IgD-negative memory B cell (primary cell): ENCODE results near the gene ZC3H7B. TPM values are rescaled to one million over a fixed set of nuclear protein-coding genes. Genes with fewer than 3 reads are reported as not detected.
"Not testable (repeated sequence)": the region's sequence is repeated elsewhere in the genome, so short reads cannot be mapped to it uniquely, and the experiment has no call there.

Experiments
- H3K27ac Mint-ChIP-seq, 3 donors: one replicate each; pipeline ENCODE4 v1.8.0; 2020 to 2022; ENCODE audit warnings: mild to moderate bottlenecking in 3 of 3, mixed read lengths in 3 of 3, moderate library complexity in 1 of 3
- H3K27me3 Mint-ChIP-seq: one replicate; pipeline ENCODE4 v1.8.0; 2021; ENCODE audit warnings: mixed read lengths
- H3K36me3 Mint-ChIP-seq: one replicate; pipeline ENCODE4 v1.8.0; 2020; ENCODE audit warnings: mild to moderate bottlenecking, mixed read lengths
- H3K4me1 Mint-ChIP-seq, 3 donors: one replicate each; pipeline ENCODE4 v1.8.0; 2020 to 2022; ENCODE audit warnings: mixed read lengths in 3 of 3, mild to moderate bottlenecking in 1 of 3
- H3K4me3 Mint-ChIP-seq, 4 donors: one replicate each; pipeline ENCODE4 v1.8.0; 2020 to 2022; ENCODE audit warnings: mild to moderate bottlenecking in 4 of 4, mixed read lengths in 4 of 4, moderate library complexity in 3 of 4
- H3K9me3 Mint-ChIP-seq, 3 donors: one replicate each; pipeline ENCODE4 v1.8.0; 2020 to 2021; ENCODE audit warnings: mixed read lengths in 3 of 3, mild to moderate bottlenecking in 1 of 3
- polyA plus RNA-seq: library from polyadenylated mRNA; unstranded; fragments of 300-500 nt; fragmentation: Illumina TruSeq; gene quantifications from one replicate; pipeline ENCODE4 v1.2.3, GENCODE V29; 2021

Gene ZC3H7B
- polyA plus RNA-seq, 1 donor from 2014 or later: 1.4 TPM

- Mint-ChIP-seq H3K4me1 (peaks cover 0 to 2% (median 0%) of the 10 kb centered on the region in 3 donors), H3K27ac (no peak overlapping the region), H3K4me3 (no peak overlapping the region), H3K27me3 (no peaks in the 10 kb centered on the region), H3K36me3 (peaks cover 3% of the 10 kb centered on the region), H3K9me3 (no peaks in the 10 kb centered on the region)
Measured at GRCh38 chr22:41274856-41275255, 26.5 kb upstream of the ZC3H7B start.

- H3K4me1 Mint-ChIP-seq: peaks cover 4 to 8% (median 6%) of the 10 kb centered on the region in 3 donors
- no peaks in the 10 kb centered on the region for H3K9me3 Mint-ChIP-seq
- H3K27ac Mint-ChIP-seq: no peak overlapping the region
- peaks cover 5% of the 10 kb centered on the region for H3K36me3 Mint-ChIP-seq
- H3K4me3 Mint-ChIP-seq: peak overlapping the region in 1 of 4 donors; percentile 32
- no peaks in the 10 kb centered on the region for H3K27me3 Mint-ChIP-seq
Measured at GRCh38 chr22:41280065-41280464, 21.3 kb upstream of the ZC3H7B start.

DNA sequence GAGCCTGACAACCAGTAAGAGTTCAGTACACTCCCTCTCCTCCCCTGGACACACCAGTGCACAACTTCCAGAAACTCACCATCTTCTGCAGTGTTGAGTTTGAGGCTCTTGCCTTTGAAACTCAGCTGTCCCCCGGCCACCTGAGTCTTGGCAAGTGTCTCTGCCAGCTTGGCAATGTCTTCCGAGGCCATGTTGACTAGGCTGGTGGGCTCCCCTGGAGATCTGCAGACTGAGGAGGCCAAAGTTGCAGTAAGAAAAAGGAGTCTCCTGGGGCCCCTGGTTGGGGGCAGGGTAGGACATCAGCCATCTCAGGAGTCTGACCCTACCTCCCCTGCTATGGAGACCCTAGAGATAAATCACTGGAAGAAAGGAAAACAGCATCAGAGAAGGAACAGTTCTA lies 20.5 kb upstream of the ZC3H7B start:
- peaks cover 7 to 10% (median 9%) of the 10 kb centered on the region in 3 donors for H3K4me1 Mint-ChIP-seq
- no peak overlapping the region for H3K27ac Mint-ChIP-seq
- peak overlapping the region in 1 of 4 donors; percentile 32 for H3K4me3 Mint-ChIP-seq
- H3K27me3 Mint-ChIP-seq: no peaks in the 10 kb centered on the region
- no peaks in the 10 kb centered on the region for H3K9me3 Mint-ChIP-seq
- peaks cover 5% of the 10 kb centered on the region for H3K36me3 Mint-ChIP-seq

GRCh38 chr22:41284465-41284864 lies 16.9 kb upstream of the ZC3H7B start:
- H3K27me3 Mint-ChIP-seq: no peaks in the 10 kb centered on the region
- peak overlapping the region in 1 of 3 donors; percentile 96 for H3K27ac Mint-ChIP-seq
- peaks cover 2% of the 10 kb centered on the region for H3K36me3 Mint-ChIP-seq
- H3K4me1 Mint-ChIP-seq: peaks cover 12 to 16% (median 15%) of the 10 kb centered on the region in 3 donors
- H3K9me3 Mint-ChIP-seq: no peaks in the 10 kb centered on the region
- H3K4me3 Mint-ChIP-seq: peak overlapping the region in 3 of 4 donors; percentile 27 to 95 (median 33)

DNA sequence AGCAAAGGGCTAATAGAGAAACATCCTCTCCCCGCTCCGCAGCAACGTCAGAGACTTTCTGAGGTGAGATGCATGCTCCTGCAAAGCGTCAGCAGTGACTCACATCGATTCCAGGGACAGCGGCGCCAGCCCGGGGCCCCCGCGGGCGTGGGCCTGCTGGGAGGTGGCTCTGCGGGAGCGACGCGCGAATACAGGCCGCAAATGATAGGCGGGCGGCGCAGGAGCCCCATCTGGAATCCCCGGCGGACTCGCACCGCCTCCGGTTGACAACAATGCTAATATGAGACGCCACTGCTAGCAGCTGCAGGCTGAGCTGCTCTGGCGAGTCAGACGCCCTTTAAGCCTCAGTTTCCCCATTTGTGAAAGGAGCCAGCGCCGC lies 15.9 kb upstream of the ZC3H7B start:
- Mint-ChIP-seq H3K27ac (peak overlapping the region; percentile 94 to 100 (median 96)), H3K4me3 (peak overlapping the region; percentile 95 to 99 (median 96)), H3K36me3 (peaks cover 2% of the 10 kb centered on the region), H3K4me1 (peaks cover 12 to 16% (median 15%) of the 10 kb centered on the region in 3 donors), H3K9me3 (no peaks in the 10 kb centered on the region), H3K27me3 (no peaks in the 10 kb centered on the region)

DNA sequence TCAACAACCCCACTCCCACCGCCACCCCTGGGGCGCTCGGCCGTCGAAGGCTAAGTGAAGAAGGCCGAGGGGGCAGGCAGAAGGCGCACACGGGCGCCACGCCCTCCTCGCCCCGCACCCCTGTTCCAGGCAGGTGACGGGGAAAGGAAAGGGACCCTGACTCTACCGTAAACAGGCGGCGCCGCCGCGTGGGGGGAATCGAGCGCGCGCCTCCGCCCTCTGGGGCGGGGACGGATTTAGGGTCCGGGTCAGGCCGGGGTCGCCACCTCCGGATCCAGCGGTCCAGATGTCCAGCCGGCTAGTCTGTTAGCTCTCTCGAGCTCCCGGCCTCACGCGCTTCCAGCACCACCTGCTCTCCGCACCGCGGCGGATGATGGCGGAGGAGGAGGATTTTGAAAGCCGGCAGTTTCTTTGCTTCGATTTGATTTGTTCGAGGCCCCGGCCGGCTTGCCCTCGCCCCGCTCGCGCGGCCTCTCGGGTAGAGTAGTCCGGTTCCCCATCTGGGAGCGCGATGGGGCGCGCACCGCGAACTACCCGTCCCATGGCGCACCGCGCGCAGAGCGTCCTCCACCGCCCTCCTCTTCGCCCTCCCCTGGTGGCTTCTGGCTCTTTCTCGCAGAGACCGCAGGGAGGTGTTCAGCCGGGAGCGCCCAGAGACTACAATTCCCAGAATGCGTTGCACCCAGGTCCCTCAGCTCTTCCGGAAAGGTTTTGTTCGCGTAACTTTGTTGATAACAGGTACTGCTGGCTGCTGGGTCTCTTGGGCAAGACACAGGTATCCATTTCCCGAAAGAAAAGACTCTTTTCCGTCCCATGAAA lies 15.3 kb upstream of the ZC3H7B start, which contains the start of gene RANGAP1:
RANGAP1 (minus strand) TSS at position 368 of the 819 bp plus-strand sequence. CDS start 5,143 bp downstream, outside the sequence.
- H3K27me3 Mint-ChIP-seq: no peaks in the 10 kb centered on the region
- H3K4me1 Mint-ChIP-seq: peaks cover 11 to 16% (median 15%) of the 10 kb centered on the region in 3 donors
- peak within 1 kb of the TSS; percentile 95 to 99 (median 96) for H3K4me3 Mint-ChIP-seq
- peaks cover 2% of the 10 kb centered on the region for H3K36me3 Mint-ChIP-seq
- peak within 1 kb of the TSS; percentile 94 to 100 (median 97) for H3K27ac Mint-ChIP-seq
- H3K9me3 Mint-ChIP-seq: no peaks in the 10 kb centered on the region

GRCh38 chr22:41286639-41287091 lies 14.7 kb upstream of the ZC3H7B start:
- peaks cover 2% of the 10 kb centered on the region for H3K36me3 Mint-ChIP-seq

GRCh38 chr22:41288245-41288946 lies 12.9 kb upstream of the ZC3H7B start:
- Mint-ChIP-seq H3K27me3 (no peaks in the 10 kb centered on the region), H3K4me1 (peaks cover 11 to 15% (median 13%) of the 10 kb centered on the region in 3 donors), H3K4me3 (peak overlapping the region; percentile 45 to 80 (median 68)), H3K27ac (no peak overlapping the region), H3K36me3 (no peaks in the 10 kb centered on the region), H3K9me3 (no peaks in the 10 kb centered on the region)

More at GRCh38 chr22:41286639-41287091, 14.7 kb upstream of the ZC3H7B start:
- no peaks in the 10 kb centered on the region for H3K27me3 Mint-ChIP-seq
- peaks cover 11 to 16% (median 15%) of the 10 kb centered on the region in 3 donors for H3K4me1 Mint-ChIP-seq
- no peaks in the 10 kb centered on the region for H3K9me3 Mint-ChIP-seq
- peak overlapping the region; percentile 95 to 99 (median 96) for H3K4me3 Mint-ChIP-seq
- peak overlapping the region; percentile 94 to 100 (median 97) for H3K27ac Mint-ChIP-seq

DNA sequence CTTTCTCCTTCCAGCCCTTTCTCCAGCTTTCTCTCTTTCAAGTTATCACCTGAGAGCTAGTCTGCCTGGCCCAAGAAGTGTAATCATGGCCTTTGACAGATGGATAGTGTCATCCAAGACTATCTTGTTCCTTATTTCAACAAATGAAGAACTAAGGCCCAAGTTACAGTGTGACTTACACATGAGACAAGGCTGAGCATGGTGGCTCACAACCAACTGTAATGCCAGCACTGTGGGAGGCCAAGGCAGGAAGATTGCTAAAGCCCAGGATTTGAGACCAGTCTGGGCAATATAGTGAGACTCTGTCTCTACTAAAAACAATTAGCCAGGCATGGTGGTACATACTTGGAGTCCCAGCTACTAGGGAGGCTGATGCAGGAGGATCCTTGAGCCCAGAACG lies 11.7 kb upstream of the ZC3H7B start:
- no peaks in the 10 kb centered on the region for H3K36me3 Mint-ChIP-seq
- H3K9me3 Mint-ChIP-seq: no peaks in the 10 kb centered on the region
- H3K4me1 Mint-ChIP-seq: peaks cover 8 to 12% (median 9%) of the 10 kb centered on the region in 3 donors
- H3K27me3 Mint-ChIP-seq: no peaks in the 10 kb centered on the region
- no peak overlapping the region for H3K27ac Mint-ChIP-seq
- H3K4me3 Mint-ChIP-seq: peak overlapping the region in 2 of 4 donors; percentile 52 to 55

DNA sequence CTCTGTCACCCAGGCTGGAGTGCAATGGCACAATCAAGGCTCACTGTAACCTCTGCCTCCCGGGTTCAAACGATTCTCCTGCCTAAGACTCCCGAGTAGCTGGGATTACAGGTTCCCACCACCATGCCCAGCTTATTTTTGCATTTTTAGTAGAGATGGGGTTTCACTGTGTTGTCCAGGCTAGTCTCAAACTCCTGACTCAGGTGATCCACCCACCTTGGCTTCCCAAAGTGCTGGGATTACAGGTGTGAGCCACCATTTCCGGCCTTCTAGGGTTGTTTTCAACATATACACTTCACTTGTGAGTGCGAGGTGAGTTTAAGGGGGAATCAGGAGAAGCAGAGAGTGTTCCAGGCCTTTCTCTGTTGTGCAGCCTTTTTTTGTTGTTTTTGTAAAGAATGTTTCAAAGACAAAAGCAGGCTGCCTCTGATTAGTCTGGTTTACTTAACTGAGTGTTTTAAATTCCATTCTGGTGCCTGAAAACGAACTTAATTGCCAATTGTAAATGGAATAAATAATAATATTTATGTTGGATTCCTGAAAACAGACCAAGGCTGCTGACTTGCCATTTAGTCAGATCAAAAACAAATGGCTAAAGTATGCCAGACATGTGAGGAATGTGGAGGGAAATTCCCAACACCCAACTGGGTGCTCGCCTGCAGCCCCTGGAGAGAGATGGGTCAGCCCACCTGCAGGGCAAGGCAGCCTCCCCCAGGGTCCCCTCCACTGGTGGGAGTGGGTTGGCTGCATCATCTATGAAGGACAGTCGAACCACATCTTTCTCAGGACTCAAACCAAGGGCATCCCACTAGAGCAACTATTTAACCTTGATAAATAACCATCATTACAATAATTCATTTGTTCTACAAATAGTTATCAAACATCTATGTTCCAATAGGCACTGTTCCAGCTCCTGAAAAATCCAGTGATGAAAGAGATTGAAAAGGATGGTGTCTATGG lies 10.8 kb upstream of the ZC3H7B start:
- no peak overlapping the region for H3K27ac Mint-ChIP-seq
- no peak overlapping the region for H3K4me3 Mint-ChIP-seq

GRCh38 chr22:41294816-41295215 lies 6.5 kb upstream of the ZC3H7B start:
- H3K36me3 Mint-ChIP-seq, H3K27ac Mint-ChIP-seq, H3K9me3 Mint-ChIP-seq, H3K27me3 Mint-ChIP-seq, H3K4me3 Mint-ChIP-seq, H3K4me1 Mint-ChIP-seq: not testable (repeated sequence)

More for the DNA sequence above, 10.8 kb upstream of the ZC3H7B start:
- Mint-ChIP-seq H3K4me1 (peaks cover 5 to 8% (median 6%) of the 10 kb centered on the region in 3 donors), H3K9me3 (no peaks in the 10 kb centered on the region), H3K27me3 (no peaks in the 10 kb centered on the region), H3K36me3 (no peaks in the 10 kb centered on the region)

- Mint-ChIP-seq H3K4me3 (no peak overlapping the region), H3K27ac (no peak overlapping the region), H3K27me3 (no peaks in the 10 kb centered on the region), H3K9me3 (no peaks in the 10 kb centered on the region), H3K4me1 (peaks cover 5% of the 10 kb centered on the region in 3 donors), H3K36me3 (no peaks in the 10 kb centered on the region)
Measured at GRCh38 chr22:41296826-41297667, 4.3 kb upstream of the ZC3H7B start.

DNA sequence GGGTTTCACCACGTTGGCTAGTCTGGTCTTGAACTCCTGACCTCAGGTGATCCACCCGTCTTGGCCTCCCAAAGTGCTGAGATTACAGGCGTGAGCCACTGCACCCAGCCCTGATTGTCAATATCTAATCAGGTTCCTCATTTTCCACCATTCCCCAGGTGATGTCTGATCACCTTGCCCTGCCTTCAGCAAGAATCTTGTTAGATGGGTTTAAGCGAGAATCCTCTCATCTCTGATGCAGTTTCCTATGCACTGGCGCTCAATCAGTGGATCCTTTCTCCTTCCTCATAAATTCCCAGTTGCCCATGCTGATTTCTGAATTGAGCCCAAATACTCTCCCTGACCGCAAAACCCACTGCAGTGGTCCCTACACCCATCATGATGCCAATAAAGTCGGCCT lies 664 bp upstream of the ZC3H7B start:
- Mint-ChIP-seq H3K4me3 (peak overlapping the region; percentile 60 to 94 (median 78)), H3K9me3 (no peaks in the 10 kb centered on the region), H3K36me3 (no peaks in the 10 kb centered on the region), H3K27me3 (no peaks in the 10 kb centered on the region), H3K27ac (peak overlapping the region; percentile 21 to 95 (median 90)), H3K4me1 (peaks cover 11 to 19% (median 19%) of the 10 kb centered on the region in 3 donors)
